Esophagus squamous epithelium (tissue), 5 donors: ENCODE data around the gene KLHDC7B. TPM values are rescaled to one million over a fixed set of nuclear protein-coding genes. Genes with fewer than 3 reads are reported as not detected.
A peak's percentile ranks its signal among the peaks of the same experiment; 100 is the strongest.

Experiments used
- DNase-seq: peaks from one replicate; lab custom pipeline; 2025; lab: John Stamatoyannopoulos, UW
- H3K27ac ChIP-seq, 4 donors: fragments of 200-600 bp; sonication (generic); one replicate each; pipeline ENCODE4 v1.5.1; 2016 to 2019; ENCODE audit warnings: mild to moderate bottlenecking in 1 of 4
- H3K27me3 ChIP-seq, 4 donors: fragments of 200-600 bp; sonication (generic); 1 replicate in 3 of 4; 2 replicates in 1 of 4; pipeline versions ENCODE4 v1.5.1 to v1.6.0; 2017 to 2021; ENCODE audit warnings: antibody characterized with exemption in 1 of 4
- H3K36me3 ChIP-seq, 3 donors: fragments of 200-600 bp; sonication (generic); one replicate each; pipeline ENCODE4 v1.5.1; 2016 to 2019
- H3K4me1 ChIP-seq, 3 donors: fragments of 200-600 bp; sonication (generic); one replicate each; pipeline ENCODE4 v1.5.1; 2017 to 2019
- H3K4me3 ChIP-seq, 4 donors: fragments of 200-600 bp; sonication (generic); 1 replicate in 3 of 4; 2 replicates in 1 of 4; pipeline ENCODE4 v1.5.1; 2016 to 2019; ENCODE audit warnings: mild to moderate bottlenecking in 2 of 4, moderate library complexity in 1 of 4
- H3K9me3 ChIP-seq, 3 donors: fragments of 200-600 bp; sonication (generic); one replicate each; pipeline ENCODE4 v1.5.1; 2016 to 2019
- CTCF ChIP-seq, 6 experiments: fragments of 450-650 bp in 4 of 6; fragments of 200-600 bp in 2 of 6; sonication (generic) in 2 of 6; IDR thresholded peaks; one replicate each; pipeline ENCODE4 v1.5.1; 2016 to 2019; ENCODE audit warnings: antibody characterized with exemption in 6 of 6, mild to moderate bottlenecking in 4 of 6, moderate library complexity in 4 of 6
- POLR2A ChIP-seq, 4 donors: fragments of 450-650 bp; IDR thresholded peaks; one replicate each; pipeline ENCODE4 v1.6.1; 2017; ENCODE audit warnings: antibody characterized with exemption in 4 of 4, mild to moderate bottlenecking in 4 of 4, moderate library complexity in 3 of 4
- WGBS, 2 donors: methylation state at CpG; one replicate each; pipeline ENCODE4 v1.1.5; 2018; 5-methylcytosine and 5-hydroxymethylcytosine counted together
- intact Hi-C: fragments of 100-400 bp; cut with DNase I; formaldehyde crosslinking; loops from one replicate; pipeline ENCODE4 v1.15.0; 2022
- total RNA-seq, 4 donors: library from RNA; depleted of rRNA; stranded (reverse); fragments of >200 nt; gene quantifications; one replicate each; pipeline ENCODE4 v1.1.0, GENCODE V29; 2016
- donor health status: DM: yes; HTN: yes; CAD: no.

Gene KLHDC7B
- total RNA-seq, 4 donors from 2014 or later: 0.26 to 0.53 (median 0.40) TPM

DNA sequence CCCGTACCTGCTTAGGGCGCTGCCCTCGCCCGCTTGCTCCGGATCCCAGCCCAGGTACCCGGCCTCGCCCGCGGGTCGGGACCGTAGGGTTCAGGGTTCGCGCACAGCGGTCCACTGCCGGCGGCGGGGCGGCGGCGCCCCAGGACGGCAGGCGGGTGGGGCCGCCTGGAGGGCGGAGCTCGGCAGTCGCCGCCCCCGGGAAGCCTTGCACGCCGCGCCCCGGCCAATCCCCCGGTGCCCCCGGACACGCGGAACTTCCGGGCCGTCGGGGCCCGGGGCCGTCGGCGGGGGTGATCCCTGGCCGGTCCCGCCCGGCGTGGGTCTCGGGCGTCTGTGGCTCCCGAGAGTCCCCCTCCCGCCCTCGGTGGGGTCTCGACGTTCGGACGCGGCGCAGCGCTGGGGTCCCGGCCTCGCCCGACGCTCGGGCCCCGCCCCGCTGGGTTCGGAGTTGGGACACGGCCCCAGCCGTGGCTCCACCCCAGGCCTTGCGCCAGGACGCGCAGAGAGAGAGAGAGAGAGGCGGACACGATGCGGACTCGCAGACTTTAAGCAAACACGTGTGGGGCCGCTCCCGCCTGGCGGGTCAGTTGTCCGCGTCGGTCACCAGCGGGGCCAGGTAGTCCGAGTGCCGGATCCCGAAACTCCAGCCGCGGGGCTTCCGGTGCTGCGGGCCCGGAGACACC, 15.7 kb upstream of the KLHDC7B start, which contains the start of gene TYMP:
TSS of gene TYMP (minus strand) at position 116 of the 683 bp plus-strand sequence. CDS start 303 bp downstream, outside the sequence.
- H3K4me1 ChIP-seq: peaks cover 31 to 93% (median 44%) of the 10 kb centered on the region in 3 donors
- intact Hi-C loops: loop anchor here (10.0 kb wide), 1 partner anchor 85 kb away; no protein-coding TSS in a partner anchor

DNA sequence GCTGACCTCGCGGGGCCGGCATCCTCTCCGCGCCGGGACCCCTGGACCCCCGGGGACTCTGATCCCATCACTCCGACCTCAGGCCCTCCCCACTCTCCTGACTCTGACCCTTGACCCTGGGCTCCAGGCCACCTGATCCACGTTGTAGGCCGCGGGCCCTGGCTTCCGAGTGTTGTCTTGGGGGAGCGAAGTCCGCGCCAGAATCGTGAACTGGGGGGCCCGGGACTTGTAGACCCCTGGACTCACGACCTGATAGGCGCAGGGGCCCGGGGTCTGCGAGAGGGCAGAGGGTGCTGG, 15.2 kb upstream of the KLHDC7B start:
- intact Hi-C loops: no loop called here
- H3K4me1 ChIP-seq: peaks cover 31 to 91% (median 42%) of the 10 kb centered on the region in 3 donors
- peaks cover 0 to 43% (median 0%) of the 10 kb centered on the region in 4 donors for H3K27me3 ChIP-seq
- H3K9me3 ChIP-seq: no peaks in the 10 kb centered on the region
- peak overlapping the region; percentile 54 to 87 (median 64) for H3K4me3 ChIP-seq
- no peaks in the 10 kb centered on the region for H3K36me3 ChIP-seq
- no CpG with 5 or more reads among the region's 21 CpGs for WGBS, 2 donors
- DNase-seq: no peak
- no peak for TF ChIP-seq POLR2A (IDR thresholded peaks at IDR 0.05)
- TF ChIP-seq CTCF (IDR thresholded peaks at IDR 0.05): no peak
- peak overlapping the region; percentile 96 to 100 (median 98) for H3K27ac ChIP-seq

More for the DNA sequence above, 15.7 kb upstream of the KLHDC7B start, which contains the start of gene TYMP:
- Histone ChIP-seq H3K27ac (peak within 1 kb of the TSS; percentile 96 to 100 (median 98)), H3K9me3 (no peaks in the 10 kb centered on the region), H3K4me3 (peak within 1 kb of the TSS; percentile 54 to 87 (median 64)), H3K27me3 (peaks cover 0 to 41% (median 0%) of the 10 kb centered on the region in 4 donors), H3K36me3 (no peaks in the 10 kb centered on the region)
- 10% methylated on average over 4 of the region's 92 CpGs; no CpG with 5 or more reads in 1 of the 2 donors for WGBS, 2 donors
- TF ChIP-seq CTCF (IDR thresholded peaks at IDR 0.05) (peak in 2 of 6 experiments; percentile 2 to 15), POLR2A (IDR thresholded peaks at IDR 0.05) (peak in 3 of 4 donors; percentile 7 to 93 (median 47))
- no peak for DNase-seq

DNA sequence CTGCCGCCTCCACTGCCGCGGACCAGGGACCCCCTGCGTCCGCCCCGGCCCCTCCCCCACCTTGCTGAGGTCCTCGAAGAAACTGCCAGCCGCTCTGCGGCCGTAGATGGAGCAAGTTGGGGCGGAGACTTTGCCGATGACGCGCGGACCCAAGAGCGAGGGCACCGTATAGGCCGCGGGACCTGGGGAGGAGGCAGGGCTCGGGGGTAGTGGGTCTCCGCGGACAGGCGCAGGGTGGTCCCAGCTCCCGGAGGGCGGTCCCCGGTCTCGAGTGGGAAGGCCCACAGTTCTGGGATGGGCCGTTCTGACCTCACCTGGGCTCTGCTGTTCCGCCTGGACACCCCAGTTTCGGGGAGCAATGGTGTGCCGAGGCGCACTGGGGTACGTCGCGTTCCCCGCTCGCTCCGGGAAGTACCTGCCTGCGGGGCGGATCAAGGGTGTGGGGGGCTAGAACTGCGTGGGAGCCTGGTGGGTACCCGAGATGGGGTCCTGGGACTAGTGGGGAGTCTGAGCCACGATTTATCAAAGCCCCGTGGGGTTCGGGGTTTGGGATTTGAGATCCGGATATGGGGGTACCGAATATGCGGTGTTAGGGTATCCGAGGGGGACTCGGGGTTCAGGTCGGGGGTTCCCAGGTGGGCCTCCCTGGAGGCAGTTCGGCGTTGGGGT, 14.7 kb upstream of the KLHDC7B start:
- 0% methylated on average over 3 of the region's 53 CpGs; no CpG with 5 or more reads in 1 of the 2 donors for WGBS, 2 donors
- H3K27ac ChIP-seq: peak overlapping the region; percentile 96 to 100 (median 98)
- TF ChIP-seq POLR2A (IDR thresholded peaks at IDR 0.05): peak in 3 of 4 donors; percentile 51 to 94 (median 69)
- no peak for TF ChIP-seq CTCF (IDR thresholded peaks at IDR 0.05)
- no peaks in the 10 kb centered on the region for H3K36me3 ChIP-seq
- H3K4me1 ChIP-seq: peaks cover 31 to 92% (median 42%) of the 10 kb centered on the region in 3 donors
- DNase-seq: peak; percentile 64
- intact Hi-C loops: no loop called here
- no peaks in the 10 kb centered on the region for H3K9me3 ChIP-seq
- peak overlapping the region; percentile 54 to 87 (median 64) for H3K4me3 ChIP-seq
- H3K27me3 ChIP-seq: peaks cover 0 to 43% (median 0%) of the 10 kb centered on the region in 4 donors

DNA sequence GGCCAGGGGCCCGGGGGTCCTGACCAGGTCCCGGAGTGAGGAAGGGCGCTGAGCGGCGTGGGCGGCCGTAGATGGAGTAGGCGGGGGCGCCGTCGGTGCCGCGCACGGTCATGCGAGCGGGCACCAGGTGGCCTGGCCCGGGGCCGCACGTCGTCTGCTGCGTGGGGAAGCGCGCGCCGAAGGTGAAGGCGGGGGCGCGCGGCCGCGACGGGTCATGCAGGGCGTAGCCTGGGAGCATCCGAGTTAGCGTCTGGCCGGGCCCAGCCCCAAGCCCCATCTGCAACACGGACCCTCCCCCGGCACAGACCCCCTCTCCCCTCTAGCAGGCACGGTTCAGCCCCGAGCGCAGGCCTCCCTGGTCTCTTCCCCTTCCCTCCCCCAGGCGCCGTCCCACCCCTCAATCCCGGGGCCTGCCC, 14.1 kb upstream of the KLHDC7B start:
- Histone ChIP-seq H3K9me3 (no peaks in the 10 kb centered on the region), H3K27ac (peak overlapping the region; percentile 96 to 100 (median 98)), H3K4me1 (peaks cover 31 to 92% (median 37%) of the 10 kb centered on the region in 3 donors), H3K4me3 (peak overlapping the region; percentile 54 to 87 (median 64)), H3K27me3 (peaks cover 0 to 43% (median 0%) of the 10 kb centered on the region in 4 donors), H3K36me3 (no peaks in the 10 kb centered on the region)
- whole genome bisulfite sequencing, 2 donors: 0% methylated on average over 1 to 10 of the region's 44 CpGs
- TF ChIP-seq POLR2A (IDR thresholded peaks at IDR 0.05) (peak in 2 of 4 donors; percentile 29 to 57), CTCF (IDR thresholded peaks at IDR 0.05) (no peak)
- intact Hi-C loops: no loop called here
- no peak for DNase-seq
